ENCODE results near the gene MMP17.

The MMP17 gene

DNA sequence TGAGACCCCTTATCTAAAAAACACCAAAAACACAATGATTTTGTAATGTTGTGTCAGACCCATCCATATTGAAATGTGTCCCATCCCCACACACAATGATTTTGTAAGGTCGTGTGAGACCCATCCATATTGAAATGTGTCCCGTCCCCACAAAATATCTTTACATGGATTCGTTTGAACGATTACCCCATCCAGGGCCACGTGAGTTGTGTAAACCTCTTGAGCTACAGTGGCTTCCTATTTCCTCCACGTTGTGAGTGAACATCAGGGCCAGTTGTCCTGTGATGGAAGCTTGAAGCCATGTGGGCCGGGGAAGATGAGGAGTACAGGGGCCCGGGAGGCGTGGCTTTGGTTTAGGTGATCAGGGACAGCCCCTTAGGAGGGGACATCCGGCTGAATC, 39.3 kb downstream of the MMP17 start:
- no peak for TF ChIP-seq SIN3A (IDR thresholded peaks at IDR 0.05; ENCODE audit: borderline replicate concordance, insufficient read depth, low read length)
- no peak for TF ChIP-seq FOXP2 (optimal IDR thresholded peaks at IDR 0.05; ENCODE audit: borderline replicate concordance, extremely low read depth, extremely low read length, insufficient read depth)
- TF ChIP-seq, protein P1, sequence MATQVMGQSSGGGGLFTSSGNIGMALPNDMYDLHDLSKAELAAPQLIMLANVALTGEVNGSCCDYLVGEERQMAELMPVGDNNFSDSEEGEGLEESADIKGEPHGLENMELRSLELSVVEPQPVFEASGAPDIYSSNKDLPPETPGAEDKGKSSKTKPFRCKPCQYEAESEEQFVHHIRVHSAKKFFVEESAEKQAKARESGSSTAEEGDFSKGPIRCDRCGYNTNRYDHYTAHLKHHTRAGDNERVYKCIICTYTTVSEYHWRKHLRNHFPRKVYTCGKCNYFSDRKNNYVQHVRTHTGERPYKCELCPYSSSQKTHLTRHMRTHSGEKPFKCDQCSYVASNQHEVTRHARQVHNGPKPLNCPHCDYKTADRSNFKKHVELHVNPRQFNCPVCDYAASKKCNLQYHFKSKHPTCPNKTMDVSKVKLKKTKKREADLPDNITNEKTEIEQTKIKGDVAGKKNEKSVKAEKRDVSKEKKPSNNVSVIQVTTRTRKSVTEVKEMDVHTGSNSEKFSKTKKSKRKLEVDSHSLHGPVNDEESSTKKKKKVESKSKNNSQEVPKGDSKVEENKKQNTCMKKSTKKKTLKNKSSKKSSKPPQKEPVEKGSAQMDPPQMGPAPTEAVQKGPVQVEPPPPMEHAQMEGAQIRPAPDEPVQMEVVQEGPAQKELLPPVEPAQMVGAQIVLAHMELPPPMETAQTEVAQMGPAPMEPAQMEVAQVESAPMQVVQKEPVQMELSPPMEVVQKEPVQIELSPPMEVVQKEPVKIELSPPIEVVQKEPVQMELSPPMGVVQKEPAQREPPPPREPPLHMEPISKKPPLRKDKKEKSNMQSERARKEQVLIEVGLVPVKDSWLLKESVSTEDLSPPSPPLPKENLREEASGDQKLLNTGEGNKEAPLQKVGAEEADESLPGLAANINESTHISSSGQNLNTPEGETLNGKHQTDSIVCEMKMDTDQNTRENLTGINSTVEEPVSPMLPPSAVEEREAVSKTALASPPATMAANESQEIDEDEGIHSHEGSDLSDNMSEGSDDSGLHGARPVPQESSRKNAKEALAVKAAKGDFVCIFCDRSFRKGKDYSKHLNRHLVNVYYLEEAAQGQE (IDR thresholded peaks at IDR 0.05; ENCODE audit: insufficient read depth in 1 of 2, low read depth in 2 of 2, low read length in 2 of 2), result no peak
- no peak for TF ChIP-seq POLR2AphosphoS5 (IDR thresholded peaks at IDR 0.05; ENCODE audit: low read depth, low read length)
- TF ChIP-seq TAF1 (IDR thresholded peaks at IDR 0.05; ENCODE audit: borderline replicate concordance, insufficient read depth, low read length), result no peak

DNA sequence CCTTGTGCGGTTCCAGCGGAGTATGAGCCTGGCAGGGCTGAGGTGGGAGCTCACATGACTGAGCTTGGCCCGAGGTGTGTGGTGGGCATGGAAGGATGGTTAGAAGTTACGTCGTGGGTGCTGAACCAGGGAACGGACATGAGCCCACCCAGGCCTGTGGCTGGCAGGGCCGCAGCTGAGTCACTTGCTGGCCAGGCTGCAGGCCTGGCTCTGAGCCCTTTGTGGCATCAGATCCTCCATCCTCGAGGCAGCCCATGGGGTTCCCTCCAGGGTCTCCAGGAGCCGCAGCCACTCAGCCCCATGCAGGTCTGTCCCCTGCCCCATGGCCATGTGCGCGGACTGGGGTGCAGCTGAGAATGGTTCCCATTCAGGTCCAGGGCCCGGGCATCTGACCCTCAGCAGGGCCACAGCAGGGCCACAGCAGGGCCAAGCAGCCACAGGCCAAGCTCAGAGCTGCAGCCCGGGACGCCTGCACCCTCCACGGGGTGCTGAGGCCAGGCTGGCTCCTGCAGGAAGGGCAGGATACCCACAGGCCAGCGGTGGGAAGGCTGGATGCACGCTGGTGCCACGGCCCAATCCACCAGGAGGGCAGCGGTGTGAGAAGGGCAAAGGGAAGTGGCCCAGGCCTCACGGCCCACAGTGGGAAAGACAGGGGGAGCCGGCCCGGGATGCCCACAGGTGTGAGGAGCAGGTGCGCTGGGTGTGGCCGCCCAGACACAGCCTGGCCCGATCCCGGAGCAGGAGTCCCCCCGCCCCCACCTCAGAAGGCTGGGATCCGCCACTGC, 39.9 kb downstream of the MMP17 start:
- TF ChIP-seq SIN3A (IDR thresholded peaks at IDR 0.05; ENCODE audit: borderline replicate concordance, insufficient read depth, low read length) (no peak), TAF1 (IDR thresholded peaks at IDR 0.05; ENCODE audit: borderline replicate concordance, insufficient read depth, low read length) (no peak), POLR2AphosphoS5 (IDR thresholded peaks at IDR 0.05; ENCODE audit: low read depth, low read length) (no peak), FOXP2 (optimal IDR thresholded peaks at IDR 0.05; ENCODE audit: borderline replicate concordance, extremely low read depth, extremely low read length, insufficient read depth) (no peak)
- TF ChIP-seq, protein P1 (IDR thresholded peaks at IDR 0.05; ENCODE audit: insufficient read depth in 1 of 2, low read depth in 2 of 2, low read length in 2 of 2), result no peak

DNA sequence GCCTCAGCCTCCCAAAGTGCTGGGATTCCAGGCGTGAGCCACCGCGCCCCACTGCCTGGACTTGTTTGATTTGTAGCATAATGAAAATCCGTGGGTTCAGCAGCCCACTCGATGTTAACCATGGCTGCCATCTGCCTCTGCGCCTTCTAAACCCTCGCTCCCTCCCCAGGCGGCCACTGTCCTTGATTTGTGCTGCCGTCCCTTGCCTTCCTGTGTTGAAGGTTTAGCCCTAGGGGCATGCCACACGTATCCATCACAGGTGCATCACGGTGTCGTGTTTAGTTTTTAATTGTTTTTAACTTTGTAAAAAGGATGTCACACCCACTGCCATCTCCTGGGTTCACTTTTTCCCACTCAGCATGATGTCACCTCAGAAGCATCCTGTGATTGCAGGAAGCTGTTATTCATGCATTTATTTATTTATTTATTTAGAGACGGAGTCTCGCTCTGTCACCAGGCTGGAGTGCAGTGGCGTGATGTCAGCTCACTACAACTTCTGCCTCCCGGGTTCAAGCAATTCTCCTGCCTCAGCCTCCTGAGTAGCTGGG, 41.8 kb downstream of the MMP17 start:
- TF ChIP-seq POLR2AphosphoS5 (IDR thresholded peaks at IDR 0.05; ENCODE audit: low read depth, low read length) (no peak), SIN3A (IDR thresholded peaks at IDR 0.05; ENCODE audit: borderline replicate concordance, insufficient read depth, low read length) (no peak), TAF1 (IDR thresholded peaks at IDR 0.05; ENCODE audit: borderline replicate concordance, insufficient read depth, low read length) (no peak), FOXP2 (optimal IDR thresholded peaks at IDR 0.05; ENCODE audit: borderline replicate concordance, extremely low read depth, extremely low read length, insufficient read depth) (no peak)
- TF ChIP-seq, protein P1 (IDR thresholded peaks at IDR 0.05; ENCODE audit: insufficient read depth in 1 of 2, low read depth in 2 of 2, low read length in 2 of 2), result no peak

DNA sequence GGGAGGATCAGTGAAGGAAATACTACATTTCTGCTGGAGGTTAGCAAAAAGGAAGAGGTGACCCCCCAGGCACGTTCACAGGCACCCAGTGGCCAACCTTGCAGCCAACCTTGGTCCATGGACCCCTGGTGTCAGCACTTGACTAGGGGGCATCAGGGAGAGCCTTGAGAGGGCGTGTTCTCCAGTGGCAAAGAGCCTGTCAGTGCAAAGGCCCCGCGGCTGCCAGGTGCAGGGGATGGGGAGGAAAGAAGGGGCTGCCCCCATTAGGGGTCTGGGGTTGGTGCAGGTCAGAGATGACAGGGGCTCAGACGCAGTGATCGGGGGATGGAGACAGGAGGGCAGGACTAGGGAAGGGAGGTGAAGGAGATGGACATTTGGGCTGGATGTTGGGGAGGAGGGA, 43.5 kb downstream of the MMP17 start:
- no peak for TF ChIP-seq TAF1 (IDR thresholded peaks at IDR 0.05; ENCODE audit: borderline replicate concordance, insufficient read depth, low read length)
- TF ChIP-seq POLR2AphosphoS5 (IDR thresholded peaks at IDR 0.05; ENCODE audit: low read depth, low read length), result no peak
- no peak for TF ChIP-seq SIN3A (IDR thresholded peaks at IDR 0.05; ENCODE audit: borderline replicate concordance, insufficient read depth, low read length)
- no peak for TF ChIP-seq FOXP2 (optimal IDR thresholded peaks at IDR 0.05; ENCODE audit: borderline replicate concordance, extremely low read depth, extremely low read length, insufficient read depth)
- TF ChIP-seq, protein P1 (IDR thresholded peaks at IDR 0.05; ENCODE audit: insufficient read depth in 1 of 2, low read depth in 2 of 2, low read length in 2 of 2), result no peak

Data from PFSK-1 (cell line).